RWPE2 (cell line): ENCODE measurements around the gene ZNF302.
A peak's percentile ranks its signal among the peaks of the same experiment; 100 is the strongest.
"Not testable (repeated sequence)": the region's sequence is repeated elsewhere in the genome, so short reads cannot be mapped to it uniquely, and the experiment has no call there.

ENCODE experiments used
- ATAC-seq: fragments of 200-7000 bp; cut with Tn5 transposase; 3 replicates; pipeline ENCODE4 v1.9.1; 2021; ENCODE audit warnings: low read depth
- DNase-seq: peaks from one replicate; pipeline ENCODE4 v3.0.0-alpha.2; 2020; ENCODE audit warnings: low spot score
- H3K27ac ChIP-seq: fragments of 450-650 bp; 2 replicates; pipeline ENCODE4 v1.5.1; 2017; ENCODE audit warnings: mild to moderate bottlenecking; ENCODE audit not compliant: poor library complexity, severe bottlenecking
- H3K27me3 ChIP-seq: fragments of 250-450 bp; sonication (Bioruptor Pico); 2 replicates; pipeline ENCODE4 v1.5.1; 2021; ENCODE audit warnings: mild to moderate bottlenecking, moderate library complexity; ENCODE audit not compliant: insufficient read depth, poor library complexity, severe bottlenecking
- H3K36me3 ChIP-seq: fragments of 250-450 bp; sonication (Bioruptor Pico); 2 replicates; pipeline ENCODE4 v1.5.1; 2020; ENCODE audit warnings: low read depth, mild to moderate bottlenecking, moderate library complexity
- H3K4me1 ChIP-seq: fragments of 250-450 bp; sonication (Bioruptor Pico); 2 replicates; pipeline ENCODE4 v1.5.1; 2021; ENCODE audit warnings: mild to moderate bottlenecking, moderate library complexity; ENCODE audit not compliant: insufficient read depth, poor library complexity, severe bottlenecking
- H3K4me3 ChIP-seq: fragments of 250-450 bp; sonication (Bioruptor Pico); 2 replicates; pipeline ENCODE4 v1.5.1; 2021; ENCODE audit warnings: mild to moderate bottlenecking, moderate library complexity; ENCODE audit not compliant: severe bottlenecking
- H3K9me3 ChIP-seq: fragments of 250-450 bp; sonication (Bioruptor Pico); 2 replicates; pipeline ENCODE4 v1.5.1; 2021; ENCODE audit warnings: mild to moderate bottlenecking, moderate library complexity; ENCODE audit not compliant: severe bottlenecking
- CTCF ChIP-seq: fragments of 450-650 bp; IDR thresholded peaks from one replicate; pipeline ENCODE4 v1.5.1; 2017; ENCODE audit warnings: mild to moderate bottlenecking, moderate library complexity; ENCODE audit not compliant: poor library complexity, severe bottlenecking

ZNF302 gene

DNA sequence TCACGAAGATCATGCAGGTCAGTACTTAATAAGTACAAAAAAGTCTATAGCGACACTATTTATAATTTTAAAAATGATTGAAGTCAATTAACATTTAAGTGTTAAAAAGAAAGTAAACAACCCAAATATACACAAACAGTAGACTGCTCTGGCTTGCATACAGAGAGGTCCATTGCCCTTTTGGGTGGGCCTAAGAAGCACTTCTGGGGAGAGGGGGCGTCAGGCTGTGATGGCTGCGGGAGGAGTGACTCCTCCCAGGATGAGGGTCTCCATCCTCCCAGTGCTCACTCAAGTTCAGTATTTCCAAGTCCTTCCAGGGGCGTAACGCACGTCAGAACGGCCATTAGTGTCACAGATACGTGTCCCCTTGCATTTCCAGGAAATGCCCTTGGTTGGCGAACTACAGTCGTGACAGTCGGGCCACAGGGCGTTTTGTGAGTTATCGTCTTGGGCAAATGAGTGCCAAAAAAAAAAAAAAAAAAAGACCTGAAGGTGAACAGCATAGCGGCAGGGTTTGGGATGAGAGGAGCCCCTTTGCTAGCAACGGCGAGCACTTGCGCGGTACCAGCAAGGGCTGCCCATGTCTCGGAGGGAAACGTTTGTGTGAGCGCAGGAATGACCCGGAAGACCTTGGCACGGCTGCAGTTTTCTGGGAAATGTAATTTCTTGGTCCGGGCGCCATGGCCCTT, 637 bp upstream of the ZNF302 start, which contains the start of gene SCGB2B2:
Gene SCGB2B2 (minus strand): TSS at position 463 of the 689 bp plus-strand sequence. CDS start 82,596 bp downstream, outside the sequence.
- H3K4me1 ChIP-seq: peaks cover 8% of the 10 kb centered on the region
- H3K36me3 ChIP-seq: peaks cover 35% of the 10 kb centered on the region
- no peaks in the 10 kb centered on the region for H3K27me3 ChIP-seq
- peak; percentile 72 for DNase-seq
- ATAC-seq: peak; percentile 74
- H3K4me3 ChIP-seq: peak within 1 kb of the TSS; percentile 67
- no peak for TF ChIP-seq CTCF
- peaks cover 8% of the 10 kb centered on the region for H3K9me3 ChIP-seq
- H3K27ac ChIP-seq: peak within 1 kb of the TSS; percentile 68

DNA sequence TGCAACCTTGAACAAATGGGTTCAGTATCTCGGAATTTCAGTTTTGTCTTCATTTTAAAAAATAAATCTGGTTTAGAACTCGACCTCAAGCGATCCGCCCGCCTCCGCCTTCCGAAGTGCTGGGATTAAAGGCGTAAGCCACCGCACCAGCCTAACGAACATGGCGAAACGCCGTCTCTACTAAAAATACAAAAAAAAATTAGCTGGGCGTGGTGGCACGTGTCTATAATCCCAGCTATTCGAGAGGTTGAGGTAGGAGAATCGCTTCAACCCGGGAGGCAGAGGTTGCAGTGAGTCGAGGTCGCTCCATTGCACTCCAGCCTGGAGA, 571 bp downstream of the ZNF302 start:
- DNase-seq: no peak
- ATAC-seq: no peak
- Histone ChIP-seq H3K4me3 (peak overlapping the region; percentile 67), H3K27ac (peak overlapping the region; percentile 68), H3K4me1 (peaks cover 8% of the 10 kb centered on the region), H3K36me3 (peaks cover 47% of the 10 kb centered on the region), H3K9me3 (peaks cover 12% of the 10 kb centered on the region), H3K27me3 (no peaks in the 10 kb centered on the region)
- TF ChIP-seq CTCF: no peak

DNA sequence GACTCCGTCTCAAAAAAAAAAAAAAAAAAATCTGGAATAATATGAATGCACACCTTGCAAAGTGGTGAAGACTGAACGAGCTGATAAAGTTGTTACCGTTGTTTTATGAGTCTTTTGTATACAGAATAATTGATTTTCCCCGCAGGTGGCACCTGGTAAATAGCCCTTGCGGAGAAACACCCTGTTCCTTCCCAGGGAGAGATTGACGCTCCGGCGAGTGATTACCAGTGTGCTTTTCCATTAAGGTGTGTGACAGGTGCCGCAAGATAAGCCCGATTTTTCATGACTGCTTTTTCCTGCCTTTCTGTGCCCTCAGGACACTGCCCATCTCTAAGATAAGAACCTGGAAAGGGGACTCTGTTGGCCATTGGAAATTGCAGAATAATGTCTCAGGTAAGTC, 943 bp downstream of the ZNF302 start:
- no peak for DNase-seq
- Histone ChIP-seq H3K4me3 (peak overlapping the region; percentile 67), H3K36me3 (peaks cover 50% of the 10 kb centered on the region), H3K27me3 (no peaks in the 10 kb centered on the region), H3K9me3 (peaks cover 12% of the 10 kb centered on the region), H3K4me1 (peaks cover 8% of the 10 kb centered on the region), H3K27ac (peak overlapping the region; percentile 68)
- no peak for TF ChIP-seq CTCF
- ATAC-seq: no peak

DNA sequence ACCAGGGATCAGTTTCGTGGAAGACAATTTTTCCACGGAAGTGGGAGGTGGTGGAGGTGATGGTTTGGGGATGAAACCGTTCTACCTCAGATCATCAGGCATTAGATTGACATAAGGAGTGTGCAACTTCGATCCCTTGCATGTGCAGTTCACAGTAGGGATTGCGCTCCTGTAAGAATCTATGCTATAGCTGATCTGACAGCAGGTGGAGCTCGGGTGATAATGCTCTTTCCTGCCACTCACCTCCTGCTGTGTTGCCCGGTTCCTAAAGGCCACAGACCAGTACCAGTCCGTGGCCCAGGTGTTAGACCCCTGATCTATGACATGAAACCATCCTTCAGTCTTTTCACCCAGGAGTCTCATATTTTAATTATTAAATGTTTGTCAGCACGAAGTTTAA, 4.0 kb downstream of the ZNF302 start:
- ATAC-seq (no peak), DNase-seq (no peak)
- TF ChIP-seq CTCF: no peak
- Histone ChIP-seq H3K27ac (no peak overlapping the region), H3K4me1 (peaks cover 6% of the 10 kb centered on the region), H3K4me3 (no peak overlapping the region), H3K27me3 (no peaks in the 10 kb centered on the region), H3K36me3 (peaks cover 65% of the 10 kb centered on the region), H3K9me3 (peaks cover 32% of the 10 kb centered on the region)

GRCh38 chr19:34685266-34685665, 7.8 kb downstream of the ZNF302 start:
- Histone ChIP-seq H3K9me3 (peaks cover 28% of the 10 kb centered on the region), H3K36me3 (peaks cover 46% of the 10 kb centered on the region)
- not testable (repeated sequence) for H3K4me1 ChIP-seq, H3K27ac ChIP-seq, DNase-seq, ATAC-seq, H3K27me3 ChIP-seq, H3K4me3 ChIP-seq
